Measurements from ENCODE around the gene IRF2BP2.

IRF2BP2 gene

DNA sequence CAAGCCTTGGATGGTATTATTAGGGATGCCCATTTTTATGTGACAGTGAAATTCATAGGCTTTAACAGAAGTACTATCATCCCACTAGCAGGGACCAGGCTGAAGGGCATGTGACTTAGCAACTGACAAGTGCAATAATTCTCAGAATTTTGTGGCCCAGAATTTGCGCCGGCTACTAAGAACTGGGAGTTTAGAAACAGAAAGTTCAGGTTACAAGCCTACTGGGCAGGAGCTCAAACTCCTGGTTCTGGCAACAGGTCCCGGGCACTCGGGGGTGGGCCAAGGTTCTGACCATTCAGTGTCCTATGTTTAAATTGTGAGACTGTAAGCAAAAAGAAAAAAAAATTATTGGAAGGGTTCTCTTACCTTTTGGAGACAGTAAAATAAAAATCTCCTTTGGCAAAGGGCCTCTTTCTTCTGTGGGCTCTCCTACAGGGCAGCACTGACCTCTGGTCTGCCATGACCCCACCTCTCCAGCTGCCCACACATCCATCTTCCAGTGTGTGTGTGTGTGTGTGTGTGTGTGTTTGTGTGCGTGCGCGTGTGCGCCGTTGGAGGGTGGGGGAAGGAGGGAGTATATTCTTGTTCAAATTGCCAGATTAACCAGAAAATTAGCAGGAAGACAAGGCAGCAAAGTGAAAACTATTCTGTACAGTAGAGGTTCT, 26.1 kb downstream of the IRF2BP2 start:
- no peak for DNase-seq (ENCODE audit: low spot score)

DNA sequence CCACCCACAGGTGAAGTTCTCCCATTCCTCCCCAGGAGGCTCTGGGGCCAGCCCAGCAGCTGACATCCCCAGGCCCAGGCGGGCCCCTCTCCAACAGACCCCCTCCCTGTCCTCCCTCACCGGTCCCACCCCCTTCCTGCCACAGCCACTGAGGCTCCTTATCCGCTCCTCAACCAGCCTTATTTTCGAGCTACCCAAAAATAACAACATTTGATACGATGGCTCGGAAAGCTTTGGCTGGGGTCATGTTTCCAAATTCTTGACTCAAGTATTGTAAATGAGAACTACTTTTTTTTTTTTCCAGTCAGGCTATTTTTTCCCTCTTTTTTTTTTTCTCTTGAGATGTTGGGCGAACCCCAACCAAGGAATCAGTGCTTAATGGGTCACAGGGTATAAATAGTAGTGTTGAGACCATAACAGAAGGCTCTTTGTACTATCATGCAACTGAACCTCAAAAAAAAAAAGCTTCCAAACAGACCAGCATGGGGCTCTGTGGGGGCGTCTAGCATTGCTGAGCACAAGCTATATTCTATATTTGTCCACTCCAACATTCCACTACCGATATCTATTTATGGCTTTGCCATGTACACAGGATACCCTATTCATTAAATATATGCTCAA, 27.2 kb downstream of the IRF2BP2 start:
- peak; percentile 90 for DNase-seq (ENCODE audit: low spot score)

DNA sequence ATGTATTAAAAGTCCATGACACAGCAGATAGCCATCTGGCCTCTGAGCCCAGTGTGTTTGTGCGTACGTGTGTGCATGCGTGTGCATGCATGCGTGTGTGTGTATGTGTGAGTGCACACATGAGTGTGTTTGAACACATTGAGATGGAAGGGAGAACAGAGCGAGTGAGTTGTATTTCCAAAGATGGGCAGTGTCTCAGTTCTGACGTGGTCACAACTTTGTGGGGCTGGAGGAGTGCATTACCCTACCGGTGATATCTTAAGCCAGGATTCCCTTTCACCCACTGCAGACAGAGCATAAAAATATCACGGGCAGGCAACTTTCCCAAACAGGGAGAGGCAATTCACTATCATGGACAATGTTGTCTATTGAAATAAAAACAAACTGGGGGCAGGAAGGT, 27.8 kb downstream of the IRF2BP2 start:
- DNase-seq (ENCODE audit: low spot score) = no peak

DNA sequence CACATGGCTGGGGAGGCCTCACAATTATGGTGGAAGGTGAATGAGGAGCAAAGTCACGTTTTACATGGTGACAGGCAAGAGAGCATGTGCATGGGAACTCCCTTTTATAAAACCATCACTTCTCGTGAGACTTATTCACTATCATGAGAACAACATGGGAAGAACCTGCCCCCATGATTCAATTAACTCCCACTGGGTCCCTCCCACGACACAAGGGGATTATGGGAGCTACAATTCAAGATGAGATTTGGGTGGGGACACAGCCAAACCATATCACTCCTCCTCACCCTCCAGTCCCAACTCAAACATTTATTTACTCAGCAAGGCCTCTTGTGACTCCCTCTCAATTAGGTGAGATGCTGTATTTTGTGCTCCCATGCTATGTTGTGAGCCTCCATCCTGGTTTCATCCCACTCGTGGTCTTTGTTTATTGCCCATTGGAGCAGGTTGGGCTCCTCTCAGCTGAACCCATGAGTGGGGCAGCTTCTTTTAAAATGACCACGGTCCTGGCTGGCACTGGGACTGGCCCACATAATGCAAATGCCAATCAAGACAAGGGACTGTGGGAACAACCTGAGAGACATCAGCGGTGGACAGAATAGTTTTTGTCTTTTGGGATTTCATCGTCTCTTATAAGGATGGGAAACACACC, 28.8 kb downstream of the IRF2BP2 start:
- DNase-seq (ENCODE audit: low spot score) = no peak

DNA sequence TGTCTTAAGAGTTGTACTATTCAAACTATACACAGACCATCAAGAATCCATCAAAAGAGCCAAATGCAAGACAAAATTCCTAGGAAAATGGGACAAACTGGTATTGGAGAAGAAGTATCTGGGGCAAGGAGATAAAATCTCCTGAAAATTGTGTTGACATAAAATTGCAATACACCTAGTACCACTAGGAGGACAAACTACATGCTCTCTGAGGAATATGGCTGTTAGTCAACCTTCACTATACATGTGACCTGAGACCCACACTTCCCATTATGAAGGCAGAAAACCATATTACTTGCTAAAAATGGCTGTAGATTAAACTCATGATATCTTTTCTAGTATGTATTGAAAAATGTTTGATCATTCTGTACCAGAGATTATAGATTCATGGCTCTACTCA, 30.0 kb downstream of the IRF2BP2 start:
- no peak for DNase-seq (ENCODE audit: low spot score)

DNA sequence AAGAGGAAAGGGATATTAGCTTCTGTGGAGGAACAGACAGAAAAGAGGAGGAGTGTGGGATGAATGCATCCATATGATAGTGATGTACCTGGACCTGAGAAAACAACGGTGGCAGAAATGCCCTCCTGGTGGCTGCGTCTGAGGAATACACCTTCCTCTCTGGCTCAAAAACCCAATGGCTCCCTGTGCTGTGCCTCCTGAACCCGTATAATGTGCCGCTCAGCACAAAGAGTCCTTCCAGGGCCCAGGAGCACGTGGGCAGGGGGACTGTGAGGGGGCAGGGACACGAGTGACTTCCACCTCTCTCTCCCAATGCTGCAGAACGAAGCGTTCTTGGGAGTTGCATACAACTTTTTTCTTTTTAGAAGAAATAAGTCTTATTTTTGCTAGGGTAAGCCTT, 31.2 kb downstream of the IRF2BP2 start:
- DNase-seq (ENCODE audit: low spot score) = no peak

DNA sequence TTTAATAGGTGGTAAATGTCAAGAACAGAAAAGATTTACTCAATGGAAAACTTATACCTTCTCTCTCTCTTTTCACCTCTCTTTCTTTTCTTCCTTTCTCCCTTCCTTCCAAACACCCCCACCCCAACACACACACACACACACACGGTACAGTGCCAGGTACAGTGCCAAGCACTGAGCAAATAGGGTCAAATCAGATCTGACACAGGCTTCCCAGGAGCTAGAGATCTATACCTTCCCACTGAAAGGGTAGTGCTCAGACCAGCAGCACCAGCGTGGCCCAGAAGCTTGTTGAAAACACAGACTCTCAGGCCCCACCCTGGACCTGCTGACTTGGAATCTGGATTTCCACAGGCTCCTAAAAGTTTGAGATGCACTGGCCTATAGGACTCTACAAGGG, 31.9 kb downstream of the IRF2BP2 start:
- DNase-seq (ENCODE audit: low spot score) = no peak

DNA sequence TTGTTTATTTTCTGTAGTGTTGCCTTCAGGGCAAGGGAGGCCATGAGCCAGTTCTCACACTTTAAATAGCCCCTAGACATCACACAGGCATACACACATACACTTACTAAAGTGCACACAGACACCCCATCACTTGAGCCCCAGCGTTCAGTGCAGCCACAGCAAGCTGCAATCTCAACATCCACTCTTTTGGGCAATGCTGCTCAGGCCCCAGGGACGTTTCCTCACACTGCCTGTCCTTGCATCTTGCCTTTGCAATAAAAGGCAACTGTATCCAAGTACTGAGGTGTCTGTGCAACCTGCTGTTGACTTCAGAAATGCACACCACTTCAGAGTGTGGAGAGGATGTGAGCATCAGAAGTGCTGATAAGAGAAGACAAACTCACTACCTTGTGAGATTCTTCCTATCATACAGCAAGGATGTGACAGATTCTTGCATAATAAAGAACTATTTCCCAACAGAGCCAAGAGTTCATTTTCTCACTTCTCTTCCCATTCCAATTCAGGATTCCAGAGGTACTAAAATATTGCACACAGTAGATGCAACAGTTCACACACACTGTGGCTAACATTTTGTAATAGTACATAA, 36.2 kb downstream of the IRF2BP2 start:
- DNase-seq (ENCODE audit: low spot score) = no peak

DNA sequence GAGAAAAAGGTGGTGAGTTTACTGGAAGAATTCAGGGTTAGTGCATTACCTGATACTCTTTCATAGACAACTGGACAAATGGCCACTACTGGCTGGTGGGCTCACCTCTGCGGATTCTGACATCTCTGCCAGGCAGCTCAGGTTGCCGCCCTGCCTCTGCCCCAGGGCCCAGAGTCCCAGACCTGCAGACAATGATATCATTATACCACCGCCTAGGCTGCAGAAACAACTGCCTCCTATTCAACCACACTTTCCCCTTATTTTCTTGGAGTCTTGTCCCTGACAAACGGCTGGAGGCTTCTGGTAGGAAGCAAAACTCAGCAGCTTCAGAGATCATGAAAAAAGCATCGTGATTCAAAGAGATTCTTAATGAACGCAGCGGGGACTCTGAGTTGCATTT, 37.0 kb downstream of the IRF2BP2 start:
- DNase-seq (ENCODE audit: low spot score) = peak; percentile 71

DNA sequence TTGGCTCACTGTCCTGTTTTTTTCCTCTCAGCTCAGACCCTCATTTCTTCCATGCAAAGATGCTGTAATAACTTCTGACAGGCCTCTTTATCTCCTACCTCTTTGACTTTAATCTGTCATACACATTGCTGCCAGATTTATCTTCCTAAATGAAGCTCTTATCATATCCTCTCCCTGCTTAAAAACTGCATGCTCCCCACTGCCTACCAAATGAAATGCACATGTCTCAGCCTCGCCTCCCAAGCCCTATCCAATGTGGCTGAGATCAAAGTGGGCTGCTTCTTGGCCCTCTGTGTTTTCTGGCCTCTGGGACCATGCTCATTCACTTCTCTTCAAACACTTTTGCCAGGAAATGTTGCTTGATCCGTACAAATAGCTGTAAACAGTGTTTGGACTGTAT, 38.3 kb downstream of the IRF2BP2 start:
- no peak for DNase-seq (ENCODE audit: low spot score)

DNA sequence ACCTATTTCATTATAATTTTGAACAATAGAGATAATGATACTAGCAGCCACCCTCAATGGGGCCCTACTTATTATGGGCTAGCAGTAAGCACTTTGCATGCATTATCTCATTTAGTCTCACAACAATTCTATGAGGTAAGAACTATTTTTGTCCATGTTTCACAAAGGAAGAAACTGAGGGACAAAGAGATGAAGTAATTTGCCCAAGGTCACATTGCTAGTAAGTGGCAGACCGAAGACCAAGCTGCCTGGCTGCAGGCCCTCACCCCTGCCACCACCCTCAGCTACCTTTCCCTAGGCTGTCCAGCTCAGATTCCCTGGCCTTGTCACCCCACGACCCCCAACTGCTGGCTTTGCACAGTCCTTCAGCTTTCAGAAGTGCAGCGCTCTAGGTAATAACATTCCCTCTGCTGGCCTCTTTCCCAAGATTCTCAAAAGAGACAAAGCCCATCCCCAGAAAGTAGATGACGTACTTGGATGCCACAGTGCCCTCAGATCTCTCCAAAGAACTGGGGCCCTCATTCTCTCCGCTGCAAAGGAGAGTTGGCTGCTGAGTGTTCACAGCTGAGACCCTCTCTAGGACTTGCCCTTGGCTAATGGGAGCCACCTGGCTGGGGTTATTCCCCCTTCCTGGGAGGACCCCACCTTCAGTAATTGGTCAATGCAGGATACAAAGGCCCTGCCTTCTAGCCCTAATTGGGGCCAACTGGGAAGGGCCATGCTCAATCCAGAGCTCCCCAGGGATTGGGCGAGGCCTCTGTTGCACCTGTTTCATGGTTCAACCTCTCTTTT, 39.5 kb downstream of the IRF2BP2 start:
- no peak for DNase-seq (ENCODE audit: low spot score)

DNA sequence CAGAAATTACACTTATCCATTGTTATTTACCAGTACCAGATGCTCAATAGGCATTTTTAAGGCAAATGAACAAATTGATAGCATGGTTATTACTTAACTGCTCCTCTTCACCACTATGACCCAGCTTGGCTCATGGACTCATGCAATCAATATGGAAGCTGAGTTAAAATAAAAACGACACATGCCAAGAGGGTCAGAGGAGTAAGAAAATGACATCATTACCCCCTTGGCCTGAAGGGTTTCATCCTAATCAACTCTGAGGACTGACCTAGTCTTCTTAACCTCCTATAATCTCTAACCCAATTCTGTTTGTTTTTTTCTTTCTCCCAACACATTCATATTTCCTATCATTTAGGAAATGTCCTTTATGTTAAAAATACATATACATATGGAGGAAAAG, 41.6 kb downstream of the IRF2BP2 start:
- no peak for DNase-seq (ENCODE audit: low spot score)

DNA sequence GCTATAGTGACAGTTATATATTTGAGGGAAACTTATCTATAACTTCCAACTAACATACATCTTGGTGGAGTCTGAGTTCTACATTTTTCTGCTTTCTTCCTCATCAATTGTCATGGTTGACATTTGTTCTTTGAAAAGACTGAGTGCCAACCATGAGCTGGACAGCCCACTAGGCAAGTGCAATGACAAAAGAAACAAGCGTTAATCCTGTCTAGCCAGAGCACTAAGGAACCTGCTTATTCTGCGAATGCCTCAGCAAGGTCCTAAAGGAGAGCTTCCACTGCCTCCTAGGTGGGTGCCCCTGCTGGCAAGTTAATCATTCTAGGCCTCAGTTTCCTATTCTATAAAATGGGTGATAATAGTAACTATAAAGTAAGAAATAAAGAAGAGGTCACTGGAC, 44.8 kb downstream of the IRF2BP2 start:
- no peak for DNase-seq (ENCODE audit: low spot score)

DNA sequence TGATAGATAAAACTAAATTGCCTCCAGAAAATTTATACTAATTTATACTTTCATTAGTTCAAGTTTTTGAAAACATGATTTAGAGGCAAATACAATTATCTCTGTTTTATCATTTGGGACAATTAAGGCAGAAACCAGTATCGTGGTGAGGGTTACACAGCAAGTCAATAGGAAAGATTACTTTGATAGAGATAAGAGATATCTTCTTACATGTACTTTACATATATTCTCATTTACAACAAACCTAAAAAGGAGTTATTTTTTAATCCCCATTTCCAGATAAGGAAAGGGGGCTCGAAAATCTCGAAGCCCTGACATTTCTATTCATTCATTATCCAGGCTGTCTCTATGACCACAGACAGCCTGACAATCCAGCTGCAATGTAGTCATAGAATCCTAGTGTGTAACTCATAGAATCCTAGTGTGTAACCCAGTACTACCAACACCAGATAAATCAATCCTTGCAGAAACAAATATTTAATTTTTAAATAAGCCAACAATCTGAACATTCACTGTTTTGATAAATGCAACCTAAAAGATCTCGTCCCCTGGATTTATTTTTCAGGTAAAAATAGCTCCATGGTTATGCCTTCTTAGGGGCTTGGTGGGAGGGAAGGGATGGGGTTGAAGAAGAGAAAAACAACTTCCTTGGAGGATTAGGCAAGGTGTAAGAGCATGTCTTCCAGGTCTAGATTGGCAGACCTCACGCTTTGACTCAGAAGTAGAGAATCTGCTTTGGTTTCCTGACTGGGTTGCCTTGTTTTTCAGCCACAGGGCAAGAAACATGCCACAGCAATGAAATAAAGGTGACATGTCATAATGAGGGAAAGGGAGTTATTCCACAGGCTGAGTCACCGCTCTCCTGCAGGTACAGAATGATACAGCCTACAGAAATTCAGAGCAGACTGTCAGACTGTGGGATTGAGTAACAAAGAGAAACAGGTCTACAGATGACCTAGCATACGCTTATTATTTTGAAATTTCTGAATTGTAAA, 45.6 kb downstream of the IRF2BP2 start:
- DNase-seq (ENCODE audit: low spot score) = no peak

DNA sequence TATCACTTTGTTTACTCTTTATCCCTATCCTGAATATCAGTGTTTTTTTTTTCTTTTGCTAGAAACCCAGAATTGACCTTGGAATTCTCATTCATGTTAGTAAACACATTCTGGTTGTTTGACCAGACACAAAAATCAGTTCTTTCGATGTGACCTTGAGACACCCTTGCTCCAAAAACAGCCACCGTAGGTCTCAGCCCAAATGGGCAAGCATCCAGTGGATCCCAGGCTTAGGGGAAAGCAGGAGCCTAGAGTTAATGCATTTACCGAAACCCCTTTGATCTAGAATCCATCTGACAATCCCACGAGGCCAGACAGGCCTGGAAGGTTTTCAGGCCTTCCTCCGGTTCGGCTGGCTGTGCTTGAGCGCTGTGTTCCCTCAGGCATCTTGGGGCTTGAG, 47.6 kb downstream of the IRF2BP2 start:
- DNase-seq (ENCODE audit: low spot score) = no peak

DNA sequence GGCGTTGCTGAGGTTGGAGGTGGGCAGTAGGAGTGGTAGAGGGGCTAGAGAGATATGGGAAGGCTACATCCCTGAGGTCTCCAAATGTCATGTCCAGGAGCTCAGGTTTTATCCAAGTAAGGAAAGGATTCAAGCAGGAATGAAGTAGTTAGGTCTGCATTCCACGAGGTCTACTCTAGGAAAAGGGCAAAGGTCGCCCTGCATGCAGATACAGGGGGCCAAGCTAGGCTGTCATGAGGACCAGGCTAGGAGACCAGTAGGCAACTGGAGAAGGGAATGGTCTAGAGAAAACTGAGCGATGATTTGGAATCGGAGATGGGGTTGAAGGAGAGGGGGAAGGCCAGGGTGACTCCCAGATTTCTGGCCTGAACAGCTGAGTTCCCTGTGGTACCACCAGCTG, 48.7 kb downstream of the IRF2BP2 start:
- DNase-seq (ENCODE audit: low spot score) = no peak

DNA sequence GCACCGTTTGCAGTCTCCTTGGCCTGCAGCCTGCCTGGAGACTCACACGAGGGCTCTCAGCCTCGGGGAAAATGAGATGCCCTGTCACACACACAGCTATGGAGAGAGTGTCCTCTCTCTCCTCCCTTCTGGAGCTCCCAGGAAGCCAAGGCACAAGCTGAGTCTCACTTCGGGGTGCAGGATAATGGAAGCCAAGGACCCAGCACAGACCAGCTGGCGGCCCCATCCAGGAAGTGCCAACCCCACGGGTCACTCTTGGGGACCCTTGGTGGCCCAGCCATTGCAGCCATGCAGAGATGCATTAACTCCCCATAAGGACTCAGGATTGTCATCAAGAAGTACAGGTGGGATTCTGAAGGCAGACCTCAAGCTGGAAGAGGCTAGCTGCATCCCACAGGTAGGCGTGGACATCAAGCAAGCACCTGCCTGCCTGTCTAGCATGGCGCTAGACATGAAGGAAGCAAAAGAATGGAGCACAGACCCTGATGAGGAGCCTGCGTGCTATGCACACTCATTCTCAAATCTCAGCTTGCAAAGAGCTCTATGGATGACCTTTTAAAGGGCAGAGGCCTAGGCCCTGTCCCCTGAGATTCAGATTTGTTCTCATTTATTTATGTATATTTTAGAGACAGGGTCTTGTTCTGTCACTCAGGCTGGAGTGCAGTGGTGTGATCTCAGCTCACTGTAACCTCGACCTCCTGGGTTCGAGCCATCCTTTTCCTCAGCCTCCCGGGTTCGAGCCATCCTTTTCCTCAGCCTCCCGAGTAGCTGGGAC, 49.9 kb downstream of the IRF2BP2 start:
- DNase-seq (ENCODE audit: low spot score) = no peak

DNA sequence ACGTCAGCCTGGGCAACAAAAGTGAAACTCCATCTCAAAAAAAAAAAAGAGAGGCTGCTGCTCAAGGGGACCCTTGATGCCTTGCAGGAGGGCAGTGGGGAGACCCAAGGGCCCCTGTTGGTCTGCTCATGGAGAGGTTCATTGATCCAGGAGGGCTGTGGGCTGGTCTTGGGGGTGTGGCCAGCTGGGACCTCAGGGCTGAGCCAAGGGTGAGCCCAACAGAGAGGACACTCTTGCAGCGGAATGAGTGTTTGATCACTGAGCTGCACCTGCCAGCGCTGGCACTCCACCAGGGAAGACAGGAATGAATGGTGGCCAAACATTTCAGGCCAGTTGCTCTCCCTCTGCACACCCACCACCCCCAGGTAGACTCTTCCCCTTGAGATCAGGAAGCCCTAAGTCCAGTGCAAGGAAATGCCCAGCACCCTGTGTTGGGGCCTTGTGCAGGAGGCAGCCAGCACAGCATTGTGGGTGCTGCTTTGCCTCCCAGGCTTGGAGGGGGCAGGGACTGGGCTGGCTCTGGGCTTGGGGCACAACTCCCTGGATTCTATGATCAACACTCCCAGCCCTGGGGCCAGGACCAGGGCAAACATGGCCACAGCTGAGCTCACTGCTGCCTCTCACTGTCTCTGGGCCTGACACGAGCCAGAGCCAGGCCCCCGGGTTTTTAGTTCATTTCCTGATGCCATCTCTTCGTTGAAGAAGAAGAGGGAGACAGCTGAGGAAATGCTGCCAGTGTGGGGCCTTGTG, 50.7 kb downstream of the IRF2BP2 start:
- no peak for DNase-seq (ENCODE audit: low spot score)

DNA sequence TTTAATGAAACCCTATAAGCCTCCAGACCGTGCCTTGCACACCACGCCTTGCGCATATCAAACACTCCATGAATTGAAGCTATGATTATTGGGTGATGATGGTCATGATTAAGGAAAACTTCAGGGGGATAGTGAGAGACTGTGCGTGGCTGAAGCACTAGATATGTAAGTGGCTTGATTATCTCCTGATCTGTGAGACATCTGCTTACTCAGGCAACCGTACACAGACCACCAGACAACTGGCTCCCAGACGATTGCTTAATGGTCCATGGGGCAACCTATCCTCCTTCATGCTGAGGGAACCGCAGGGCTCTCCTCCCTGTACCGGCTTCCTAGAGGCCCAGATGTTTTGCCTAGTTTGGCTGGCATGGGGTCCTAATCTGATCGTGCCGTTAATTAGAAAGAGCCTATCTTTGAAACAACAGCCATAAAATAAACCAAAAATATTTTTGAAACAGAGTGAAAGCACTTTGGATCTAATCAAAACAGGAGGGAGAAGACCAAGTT, 51.6 kb downstream of the IRF2BP2 start:
- DNase-seq (ENCODE audit: low spot score) = no peak

Measured in COLO829 (cell line).